SH-SY5Y (cell line): ENCODE measurements around the gene WSB2.

Experiments used
- GATA2 ChIP-seq: IDR thresholded peaks from 2 replicates; pipeline ENCODE4 v1.6.1; 2011; ENCODE audit warnings: mild to moderate bottlenecking, low read depth, low read length
- GATA3 ChIP-seq: IDR thresholded peaks from 2 replicates; pipeline ENCODE4 v1.6.1; 2011; ENCODE audit warnings: low read depth, mild to moderate bottlenecking, low read length, moderate library complexity

DNA sequence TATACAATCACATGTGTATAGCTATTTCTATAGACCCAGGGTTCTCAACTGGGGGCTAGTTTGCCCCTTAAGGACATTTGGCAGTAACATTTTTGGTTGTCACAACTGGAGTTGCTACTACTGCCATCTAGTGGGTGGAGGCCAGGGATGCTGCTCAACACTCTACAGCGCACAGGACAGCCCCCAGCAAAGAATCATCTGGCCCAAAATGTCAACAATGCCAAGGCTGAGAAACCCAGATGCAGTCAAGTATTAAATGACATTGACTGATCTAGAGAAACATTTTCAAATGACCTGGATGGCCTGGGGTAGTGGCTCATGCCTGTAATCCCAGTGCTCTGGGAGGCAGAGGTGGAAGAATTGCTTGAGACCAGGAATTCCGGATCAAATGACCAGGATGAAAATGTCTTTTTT lies 5.8 kb downstream of the WSB2 start:
- TF ChIP-seq GATA2 (no peak), GATA3 (no peak)
